ENCODE data around the gene MDH1.
"Not testable (repeated sequence)": the region's sequence is repeated elsewhere in the genome, so short reads cannot be mapped to it uniquely, and the experiment has no call there.

Gene MDH1

DNA sequence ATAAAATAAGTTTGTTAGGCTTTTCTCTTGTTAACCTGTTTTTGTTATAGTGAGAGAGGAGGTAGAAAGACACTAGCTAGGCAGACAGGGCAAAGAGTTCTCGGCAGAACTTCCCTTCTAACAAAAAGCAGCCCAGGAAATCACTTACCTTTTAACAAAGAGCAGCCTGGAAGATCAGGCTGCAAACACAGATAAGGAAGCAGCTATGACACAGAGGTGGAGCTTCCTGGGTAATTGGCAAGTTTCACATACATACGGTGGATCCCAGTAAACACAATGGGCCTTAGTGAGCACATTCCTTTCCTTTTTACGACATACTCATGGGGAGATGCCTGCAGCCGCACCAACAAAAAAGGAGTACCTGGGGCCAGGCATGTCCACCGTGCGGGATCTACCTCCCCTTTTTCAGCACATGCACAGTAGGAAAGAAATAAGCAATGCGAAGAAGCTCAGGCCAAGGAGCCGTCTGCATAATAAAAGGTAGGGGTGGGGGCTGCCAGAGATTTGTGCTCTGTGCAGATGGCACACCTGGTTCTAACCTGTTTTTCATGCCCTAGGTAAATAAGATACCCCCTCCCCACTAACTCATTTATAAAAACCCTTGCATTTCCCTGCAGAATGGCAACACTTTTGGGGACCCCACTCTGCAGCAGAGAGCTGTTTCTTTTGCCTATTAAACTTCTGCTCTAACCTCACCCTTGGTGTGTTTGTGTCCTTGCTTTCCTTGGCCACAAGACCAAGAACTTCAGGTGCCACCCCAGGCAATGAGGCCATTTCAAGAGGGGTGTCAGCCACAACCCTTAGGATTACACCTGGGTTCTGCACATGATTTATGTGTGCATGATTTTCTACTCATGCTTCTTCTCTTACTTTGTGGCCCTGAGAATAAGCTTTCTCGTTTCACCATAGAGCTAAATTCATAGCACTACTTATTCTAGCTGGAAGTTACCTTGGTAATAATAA, 26.5 kb downstream of the MDH1 start:
- peak; percentile 73 for DNase-seq (ENCODE audit: low read depth)
- TF ChIP-seq, protein P1, sequence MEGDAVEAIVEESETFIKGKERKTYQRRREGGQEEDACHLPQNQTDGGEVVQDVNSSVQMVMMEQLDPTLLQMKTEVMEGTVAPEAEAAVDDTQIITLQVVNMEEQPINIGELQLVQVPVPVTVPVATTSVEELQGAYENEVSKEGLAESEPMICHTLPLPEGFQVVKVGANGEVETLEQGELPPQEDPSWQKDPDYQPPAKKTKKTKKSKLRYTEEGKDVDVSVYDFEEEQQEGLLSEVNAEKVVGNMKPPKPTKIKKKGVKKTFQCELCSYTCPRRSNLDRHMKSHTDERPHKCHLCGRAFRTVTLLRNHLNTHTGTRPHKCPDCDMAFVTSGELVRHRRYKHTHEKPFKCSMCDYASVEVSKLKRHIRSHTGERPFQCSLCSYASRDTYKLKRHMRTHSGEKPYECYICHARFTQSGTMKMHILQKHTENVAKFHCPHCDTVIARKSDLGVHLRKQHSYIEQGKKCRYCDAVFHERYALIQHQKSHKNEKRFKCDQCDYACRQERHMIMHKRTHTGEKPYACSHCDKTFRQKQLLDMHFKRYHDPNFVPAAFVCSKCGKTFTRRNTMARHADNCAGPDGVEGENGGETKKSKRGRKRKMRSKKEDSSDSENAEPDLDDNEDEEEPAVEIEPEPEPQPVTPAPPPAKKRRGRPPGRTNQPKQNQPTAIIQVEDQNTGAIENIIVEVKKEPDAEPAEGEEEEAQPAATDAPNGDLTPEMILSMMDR (IDR thresholded peaks at IDR 0.05; ENCODE audit: low read length, missing control alignments), result no peak
- H3K4me3 ChIP-seq (replicated peaks; ENCODE audit: low read depth, low read length), result no peak overlapping the region

GRCh38 chr2:63617366-63617765, 28.6 kb downstream of the MDH1 start:
- H3K4me3 ChIP-seq (replicated peaks; ENCODE audit: low read depth, low read length), result no peak overlapping the region
- no peak for DNase-seq (ENCODE audit: low read depth)
- TF ChIP-seq, protein P1 (IDR thresholded peaks at IDR 0.05; ENCODE audit: low read length, missing control alignments), result no peak

- TF ChIP-seq, protein P1 (IDR thresholded peaks at IDR 0.05; ENCODE audit: low read length, missing control alignments), result no peak
- H3K4me3 ChIP-seq (replicated peaks; ENCODE audit: low read depth, low read length), result no peak overlapping the region
- no peak for DNase-seq (ENCODE audit: low read depth)
Observed at GRCh38 chr2:63619328-63619727, 30.6 kb downstream of the MDH1 start.

DNA sequence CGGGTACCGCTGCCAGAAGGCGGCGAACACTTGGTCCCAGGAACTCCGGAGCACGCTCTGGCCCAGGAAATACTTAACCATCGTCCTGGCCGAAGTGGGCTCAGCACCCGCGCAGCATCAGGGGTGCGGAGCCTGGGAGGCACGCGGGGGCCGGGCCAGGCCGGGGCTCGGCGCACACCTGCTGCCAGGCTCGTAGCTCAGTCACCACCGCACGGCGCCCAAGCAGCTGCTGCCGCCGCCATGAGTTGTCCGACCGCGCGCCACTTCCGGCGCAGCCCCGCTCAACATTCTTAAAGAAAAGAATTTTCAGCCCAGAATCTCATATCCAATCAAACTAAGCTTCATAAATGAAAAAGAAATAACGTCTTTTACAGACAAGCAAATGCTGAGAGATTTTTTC, 34.0 kb downstream of the MDH1 start:
- no peak for DNase-seq (ENCODE audit: low read depth)
- no peak overlapping the region for H3K4me3 ChIP-seq (replicated peaks; ENCODE audit: low read depth, low read length)
- TF ChIP-seq, protein P1 (IDR thresholded peaks at IDR 0.05; ENCODE audit: low read length, missing control alignments), result no peak

DNA sequence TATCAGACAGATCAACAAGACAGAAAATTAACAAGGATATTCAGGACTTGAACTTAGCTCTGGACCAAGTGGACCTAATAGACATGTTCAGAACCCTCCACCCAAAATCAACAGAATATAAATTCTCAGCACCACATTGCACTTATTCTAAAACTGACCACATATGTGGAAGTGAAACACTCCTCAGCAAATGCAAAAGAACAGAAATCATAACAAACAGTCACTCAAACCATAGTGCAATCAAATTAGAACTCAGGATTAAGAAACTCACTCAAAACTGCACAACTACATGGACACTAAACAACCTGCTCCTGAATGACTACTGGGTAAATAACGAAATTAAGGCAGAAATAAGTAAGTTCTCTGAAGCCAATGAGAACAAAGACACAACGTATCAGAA, 35.0 kb downstream of the MDH1 start:
- not testable (repeated sequence) for H3K4me3 ChIP-seq (replicated peaks; ENCODE audit: low read depth, low read length); DNase-seq (ENCODE audit: low read depth)

DNA sequence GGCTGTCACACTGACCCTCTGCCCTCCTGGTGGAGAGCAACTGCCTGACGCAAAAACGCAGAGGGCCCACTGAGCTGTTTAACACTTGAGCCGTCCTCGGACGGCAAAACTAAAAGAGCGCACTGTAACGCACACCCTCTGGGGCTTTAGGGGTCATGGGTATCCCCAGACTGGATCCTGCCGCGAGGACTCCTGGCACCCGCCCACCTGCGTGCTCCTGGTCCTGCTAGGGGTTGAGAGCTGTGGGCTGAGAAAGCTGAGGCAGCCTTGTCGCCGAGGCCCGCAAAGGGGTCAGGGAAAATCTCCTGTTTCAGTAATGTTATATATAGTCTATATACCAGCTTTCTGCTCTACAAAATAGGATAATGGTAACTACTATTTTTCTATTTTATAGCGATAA, 39.1 kb downstream of the MDH1 start:
- H3K4me3 ChIP-seq (replicated peaks; ENCODE audit: low read depth, low read length), result no peak overlapping the region
- TF ChIP-seq, protein P1 (IDR thresholded peaks at IDR 0.05; ENCODE audit: low read length, missing control alignments), result no peak
- DNase-seq (ENCODE audit: low read depth), result no peak

- H3K4me3 ChIP-seq (replicated peaks; ENCODE audit: low read depth, low read length), result no peak overlapping the region
- no peak for DNase-seq (ENCODE audit: low read depth)
- TF ChIP-seq, protein P1 (IDR thresholded peaks at IDR 0.05; ENCODE audit: low read length, missing control alignments), result no peak
Observed at GRCh38 chr2:63628403-63628942, 39.7 kb downstream of the MDH1 start.

All from fibroblast of pulmonary artery (primary cell).